Stimulated activated CD4-positive, alpha-beta T cell treated with anti-CD3 and anti-CD28 coated beads, Interleukin-12 subunit alpha, Interleukin-12 subunit beta, amount 100 ng/mL, for 4 hours (primary cell): Measurements from ENCODE around the gene TTC38.

Experiments used
- DNase-seq: peaks from one replicate; pipeline ENCODE4 v3.0.0-alpha.2; 2020

The TTC38 gene

DNA sequence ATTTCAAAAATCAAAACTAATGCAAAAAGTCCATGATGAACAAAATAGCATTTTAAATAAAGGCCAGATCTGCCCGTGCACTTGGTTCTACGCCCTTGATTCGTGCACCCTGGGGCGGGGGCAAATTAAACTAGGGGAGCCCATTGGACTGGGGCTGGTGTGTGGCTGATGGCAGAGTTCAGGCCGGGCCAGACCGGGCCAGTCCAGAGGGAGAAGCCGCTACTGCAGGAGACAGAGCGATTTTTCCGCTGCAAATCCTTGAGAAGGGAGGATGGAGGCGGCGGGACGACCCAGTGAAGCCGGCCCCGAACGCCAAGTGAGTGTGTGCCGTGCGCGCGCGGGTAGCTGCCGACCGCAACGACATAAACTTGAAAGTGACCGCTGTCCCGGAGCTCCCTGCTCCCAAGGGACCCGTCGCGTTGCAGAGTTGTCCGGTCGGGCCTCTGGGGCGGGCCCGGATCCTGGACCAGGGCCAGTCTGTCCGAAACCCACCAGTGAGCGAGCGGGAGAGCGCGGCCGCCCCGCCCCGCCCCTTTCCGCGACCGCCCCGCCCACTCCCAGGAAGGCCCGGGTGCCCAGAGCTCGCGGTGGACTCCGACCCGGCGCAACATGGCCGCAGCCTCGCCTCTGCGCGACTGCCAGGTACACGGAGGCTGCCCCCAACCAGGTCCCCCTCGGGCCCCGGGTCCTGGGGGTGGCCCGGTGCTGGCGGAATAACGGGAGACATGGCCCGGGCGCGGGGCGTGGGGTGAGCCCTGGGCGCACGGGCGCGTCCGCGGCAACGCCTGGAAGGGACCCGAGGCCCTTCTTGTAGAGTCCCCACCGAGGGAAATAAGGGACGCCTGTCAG, at the start of gene TTC38:
Gene TTC38, plus strand, starts transcription at position 578 of the 849 bp plus-strand sequence. Its CDS starts 32 bp downstream, at position 610.
- DNase-seq, result peak; percentile 52

DNA sequence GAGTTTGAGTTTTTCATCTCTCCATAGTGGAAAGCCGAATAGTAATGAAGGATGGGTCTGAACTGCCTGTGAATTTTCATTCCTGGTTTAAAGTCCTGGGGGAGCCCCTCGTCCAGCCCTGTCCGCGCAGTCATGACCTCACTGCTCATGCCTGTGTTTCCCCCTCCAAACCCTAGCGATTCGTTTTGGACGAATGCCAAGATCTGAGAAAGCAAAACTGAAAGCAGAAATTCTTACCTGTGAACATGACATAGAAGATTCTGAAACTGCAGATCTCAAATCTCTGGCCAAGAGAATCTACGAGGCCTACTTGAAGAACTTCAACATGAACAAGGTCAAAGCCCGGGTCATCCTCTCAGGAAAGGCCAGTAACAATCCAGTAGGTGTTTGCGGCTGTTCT, 48.2 kb upstream of the TTC38 start:
- no peak for DNase-seq

DNA sequence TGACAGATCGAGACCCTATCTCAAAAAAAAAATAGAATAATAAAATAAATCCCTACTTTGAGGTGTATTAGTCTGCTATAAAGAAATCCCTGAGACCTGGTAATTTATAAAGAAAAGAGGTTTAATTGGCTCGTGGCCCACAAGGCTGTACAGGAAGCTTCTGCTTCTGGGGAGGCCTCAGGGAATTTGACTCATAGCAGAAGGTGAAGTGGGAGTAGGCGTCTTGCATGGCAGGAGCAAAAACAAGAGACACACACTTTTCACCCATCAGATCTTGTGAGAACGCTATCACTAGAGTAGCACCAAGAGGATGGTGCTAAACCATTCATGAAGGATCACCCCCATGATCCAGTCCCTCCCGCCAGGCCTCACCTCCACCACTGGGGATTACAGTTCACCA, 46.9 kb upstream of the TTC38 start:
- no peak for DNase-seq

DNA sequence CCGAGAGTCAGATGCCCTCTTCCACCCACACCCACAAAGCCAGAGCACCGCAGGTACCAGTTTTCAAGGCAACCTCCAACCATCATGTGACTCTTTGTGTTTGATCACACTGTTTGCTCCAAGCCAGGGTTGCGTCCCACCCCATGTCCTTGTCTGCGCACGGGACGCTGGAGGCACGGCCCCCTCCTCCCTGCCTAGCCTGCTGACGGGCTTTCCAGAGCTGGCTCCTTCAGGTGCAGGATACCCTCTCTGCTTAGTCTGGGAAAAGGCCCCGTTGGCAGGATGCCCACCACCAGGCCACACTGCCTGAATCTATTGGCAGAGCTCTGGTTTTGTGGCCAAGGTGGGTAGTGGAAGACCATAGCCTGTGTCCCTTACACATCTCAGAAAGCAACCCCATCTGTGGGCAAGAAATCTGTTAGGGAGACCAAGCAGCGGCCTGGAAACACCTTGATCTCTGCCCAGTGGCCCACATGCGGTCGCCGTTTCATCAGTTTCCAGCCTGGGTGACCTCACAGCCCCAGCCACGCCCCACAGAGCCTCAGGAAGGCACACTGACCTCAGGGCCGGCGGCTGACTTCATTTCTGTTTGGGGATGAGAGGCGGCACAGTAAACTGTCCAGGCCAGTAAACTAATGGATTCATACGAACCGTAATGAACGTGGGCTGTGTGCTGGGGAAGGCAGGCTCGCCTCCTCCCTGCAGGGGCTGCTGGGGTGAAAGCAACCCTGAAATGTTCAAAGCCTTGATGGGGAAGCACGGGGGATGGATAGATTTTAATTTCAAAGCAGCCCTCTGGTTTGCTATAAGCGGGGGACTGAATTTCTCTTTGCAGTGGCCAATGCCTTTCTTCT, 43.5 kb upstream of the TTC38 start:
- no peak for DNase-seq

DNA sequence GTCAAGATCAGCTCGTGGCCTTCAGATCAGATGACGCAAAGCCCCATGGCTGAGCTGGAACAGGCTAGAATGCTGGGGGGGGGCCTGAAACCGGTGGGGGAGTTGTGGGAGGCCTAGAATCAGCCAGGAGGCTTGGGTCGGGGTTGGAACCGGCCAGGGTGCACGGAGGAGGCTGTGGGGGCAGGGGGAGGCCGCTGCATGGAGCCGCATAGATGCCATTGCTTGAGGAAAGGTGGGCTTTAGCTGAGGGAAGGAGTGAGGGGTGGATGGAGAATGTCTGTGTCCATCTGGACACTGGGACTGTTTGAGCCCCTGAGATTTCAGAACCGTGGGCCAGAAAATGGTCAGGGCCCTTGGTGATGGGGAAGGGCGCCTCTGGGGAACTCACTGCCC, 42.9 kb upstream of the TTC38 start:
- no peak for DNase-seq

DNA sequence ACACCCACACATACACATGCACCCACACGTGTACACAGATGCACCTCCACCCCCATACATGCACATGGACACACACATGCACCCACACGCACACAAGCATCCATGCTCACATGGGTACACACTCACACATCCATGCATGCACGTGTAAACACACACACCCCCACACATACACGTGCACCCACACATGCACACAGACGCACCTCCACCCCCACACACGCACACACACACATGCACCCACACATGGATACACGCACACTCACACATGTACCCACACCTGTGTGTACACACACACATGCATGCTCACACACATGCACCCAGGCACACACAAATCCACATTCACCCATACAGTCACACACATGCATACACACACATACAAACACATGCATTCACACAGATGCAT, 42.2 kb upstream of the TTC38 start:
- DNase-seq, result no peak

DNA sequence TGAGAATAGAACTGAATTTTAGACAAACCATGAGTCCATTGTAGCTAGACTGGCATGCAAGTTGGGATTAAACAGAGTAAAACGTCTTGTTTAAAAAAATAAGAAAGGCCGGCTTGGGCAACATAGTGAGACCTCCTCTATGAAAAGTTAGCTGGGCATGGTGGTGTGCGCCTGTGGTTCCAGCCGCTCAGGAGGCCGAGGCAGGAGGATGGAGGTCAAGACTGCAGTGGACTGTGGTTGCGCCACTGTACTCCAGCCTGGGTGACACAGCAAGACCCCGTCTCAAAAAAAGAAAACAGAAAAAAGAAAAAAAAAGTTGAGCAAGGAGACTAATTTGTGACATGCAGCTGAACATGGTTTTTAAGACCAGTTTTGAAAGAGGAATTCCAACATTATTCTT, 41.2 kb upstream of the TTC38 start:
- no peak for DNase-seq

DNA sequence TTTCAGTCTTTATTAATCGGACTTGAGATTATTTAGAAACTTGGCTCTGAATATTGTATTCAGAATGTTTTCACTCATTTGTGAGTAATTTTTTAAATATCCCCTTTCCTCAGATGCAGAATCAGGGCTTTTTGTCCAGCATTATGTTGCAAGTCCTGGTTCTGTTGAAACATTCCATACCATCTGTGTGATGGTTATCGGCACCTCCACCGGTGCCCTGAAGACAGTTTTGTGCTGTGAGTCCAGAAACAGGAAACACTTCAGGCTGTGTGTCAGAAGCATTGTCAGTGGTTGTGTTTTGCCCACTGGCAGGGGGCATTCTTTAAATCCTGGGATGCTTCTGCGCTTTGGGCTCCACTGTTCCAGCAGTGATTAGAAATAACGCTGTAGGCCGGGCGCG, 38.1 kb upstream of the TTC38 start:
- DNase-seq, result no peak

DNA sequence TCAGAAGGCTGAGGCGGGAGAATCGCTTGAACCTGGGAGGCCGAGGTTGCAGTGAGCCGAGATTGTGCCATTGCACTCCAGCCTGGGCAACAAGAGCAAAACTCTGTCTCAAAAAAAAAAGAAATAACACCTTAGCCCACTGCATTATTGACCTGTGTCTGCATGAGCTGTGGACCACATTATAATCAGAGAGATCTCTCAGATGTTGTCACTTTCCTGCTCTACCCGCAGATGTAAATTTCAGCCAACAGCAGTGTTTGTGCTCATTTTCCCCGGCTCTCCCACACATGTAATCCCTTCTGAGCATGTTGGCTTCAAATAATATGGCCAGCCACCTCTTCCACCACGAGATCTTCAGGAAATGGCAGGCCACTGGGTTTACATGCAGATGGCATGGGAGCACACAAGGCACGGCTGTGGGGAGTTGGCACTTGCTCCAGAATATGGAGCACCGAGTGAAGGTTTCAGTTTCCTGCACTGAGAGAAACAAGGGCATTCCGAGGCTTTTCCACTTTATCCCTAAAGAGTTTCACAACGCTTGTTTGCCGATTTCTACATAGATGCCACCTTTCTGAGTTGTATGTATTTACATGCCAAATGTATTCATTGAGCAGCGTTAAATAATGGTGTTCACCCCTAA, 37.4 kb upstream of the TTC38 start:
- DNase-seq, result no peak

DNA sequence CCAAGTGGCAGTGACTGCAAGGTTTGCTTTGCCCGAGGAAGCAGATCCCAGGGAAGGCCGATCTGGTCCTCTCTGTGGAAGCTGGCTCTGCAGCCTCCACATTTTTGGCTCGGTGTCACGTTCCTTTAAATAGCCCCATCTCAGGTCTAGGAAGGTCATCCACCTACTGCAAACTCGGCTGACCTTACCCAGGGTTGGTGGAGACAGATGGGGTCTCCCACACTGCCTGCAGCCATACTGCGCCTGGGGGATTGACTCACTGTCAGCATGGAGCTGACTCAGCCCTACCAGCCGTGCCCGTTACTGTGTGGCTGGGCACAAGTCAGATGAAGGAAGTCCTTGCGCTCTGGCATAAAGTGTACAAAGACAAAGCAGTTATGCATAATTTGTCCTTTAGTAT, 34.6 kb upstream of the TTC38 start:
- DNase-seq, result no peak

DNA sequence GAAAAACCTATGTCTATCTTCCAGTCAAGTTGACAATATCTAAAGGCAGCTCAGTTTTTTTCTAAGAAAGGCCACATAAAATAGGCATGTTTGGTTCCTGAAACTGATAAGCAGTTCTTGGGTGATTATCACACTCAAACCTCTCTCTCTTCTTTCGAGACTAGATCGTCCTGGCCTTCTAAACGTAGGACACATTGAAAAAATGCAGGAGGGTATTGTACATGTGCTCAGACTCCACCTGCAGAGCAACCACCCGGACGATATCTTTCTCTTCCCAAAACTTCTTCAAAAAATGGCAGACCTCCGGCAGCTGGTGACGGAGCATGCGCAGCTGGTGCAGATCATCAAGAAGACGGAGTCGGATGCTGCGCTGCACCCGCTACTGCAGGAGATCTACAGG, 32.8 kb upstream of the TTC38 start:
- DNase-seq, result no peak

DNA sequence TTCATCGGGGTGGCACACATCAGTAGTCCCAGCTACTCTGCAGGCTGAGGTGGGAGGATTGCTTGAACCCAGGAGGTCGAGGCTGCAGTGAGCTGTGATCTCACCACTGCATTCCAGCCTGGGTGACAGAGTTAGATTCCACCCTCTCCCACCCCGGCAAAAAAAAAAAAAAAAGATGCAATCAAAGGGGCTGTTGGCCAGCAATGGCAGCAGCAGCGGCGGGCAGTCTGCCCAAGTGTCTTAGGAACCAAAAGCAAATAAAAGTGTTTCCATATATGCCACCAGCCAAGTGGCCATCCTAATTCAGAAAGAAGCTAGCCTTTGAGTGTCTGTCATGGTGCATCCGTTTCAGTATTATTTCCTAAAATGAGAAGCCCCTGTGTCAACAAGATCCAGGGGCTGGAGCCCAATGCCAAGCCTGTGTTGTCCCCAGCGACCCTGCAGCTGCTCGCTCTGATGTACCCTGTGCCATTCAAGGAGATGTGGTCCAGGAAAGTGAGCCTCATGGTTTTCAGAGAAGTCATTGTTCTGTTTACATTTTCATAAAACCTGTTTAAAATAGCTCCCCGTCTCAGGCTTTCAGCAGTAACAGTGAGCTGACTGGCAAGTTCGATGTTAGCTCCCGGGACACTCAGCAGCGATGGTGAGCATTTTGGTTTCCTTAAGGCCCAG, 30.2 kb upstream of the TTC38 start:
- no peak for DNase-seq

DNA sequence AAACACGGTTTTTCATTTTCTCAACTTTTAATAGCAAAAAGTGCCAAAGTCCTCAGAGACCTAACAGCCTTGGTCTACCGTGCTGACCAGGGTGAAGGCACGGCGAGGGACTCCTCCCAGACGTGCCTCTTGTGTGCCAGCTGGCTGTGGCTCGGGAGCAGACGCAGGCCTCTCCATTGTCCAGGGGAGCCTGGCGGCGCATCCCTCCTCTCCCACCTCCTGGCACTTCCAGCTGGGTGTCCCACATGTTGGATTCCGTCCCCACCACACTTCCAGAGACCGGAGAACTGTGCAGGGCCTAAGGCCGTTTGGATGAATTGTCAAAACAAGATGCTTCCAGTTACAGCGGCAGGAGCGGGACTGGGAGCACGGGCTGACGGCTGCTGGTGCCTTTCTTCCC, 29.3 kb upstream of the TTC38 start:
- no peak for DNase-seq

DNA sequence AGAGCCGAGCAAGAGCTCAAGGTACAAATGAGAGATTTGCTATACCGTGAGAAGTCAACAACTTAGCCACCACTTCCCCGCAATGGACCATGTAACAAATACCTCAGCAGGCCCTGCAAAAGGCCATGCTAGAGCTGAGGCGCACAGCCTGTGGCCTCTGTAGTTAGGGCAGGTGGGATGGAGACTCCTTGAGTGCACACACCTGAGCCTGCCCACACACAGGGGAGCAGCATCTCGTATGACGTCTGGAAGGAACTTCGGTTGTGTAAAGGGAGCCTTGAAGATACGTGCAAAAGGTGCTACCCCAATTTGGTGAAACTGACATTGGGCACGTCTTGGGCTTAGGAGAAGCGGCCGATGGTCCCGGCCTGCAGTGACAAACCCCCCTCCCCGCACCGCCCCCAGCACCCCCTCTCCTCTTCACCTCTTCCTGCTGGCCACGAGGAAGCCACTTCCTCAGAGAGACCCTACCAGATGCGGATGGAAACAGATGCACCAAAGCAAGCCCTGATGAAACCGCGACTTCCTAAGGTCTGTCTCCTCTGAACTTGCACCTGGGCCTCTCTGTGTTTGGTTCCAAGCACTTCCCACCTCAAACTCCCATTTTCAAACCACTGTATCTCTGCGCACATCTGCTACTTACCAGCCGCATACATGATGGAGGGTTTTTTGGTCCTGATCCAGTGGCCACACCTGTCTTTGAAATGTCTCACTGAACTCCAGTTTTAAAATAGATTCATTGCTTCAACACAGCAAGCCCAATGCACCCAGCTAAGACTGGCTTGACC, 28.4 kb upstream of the TTC38 start:
- DNase-seq, result no peak

DNA sequence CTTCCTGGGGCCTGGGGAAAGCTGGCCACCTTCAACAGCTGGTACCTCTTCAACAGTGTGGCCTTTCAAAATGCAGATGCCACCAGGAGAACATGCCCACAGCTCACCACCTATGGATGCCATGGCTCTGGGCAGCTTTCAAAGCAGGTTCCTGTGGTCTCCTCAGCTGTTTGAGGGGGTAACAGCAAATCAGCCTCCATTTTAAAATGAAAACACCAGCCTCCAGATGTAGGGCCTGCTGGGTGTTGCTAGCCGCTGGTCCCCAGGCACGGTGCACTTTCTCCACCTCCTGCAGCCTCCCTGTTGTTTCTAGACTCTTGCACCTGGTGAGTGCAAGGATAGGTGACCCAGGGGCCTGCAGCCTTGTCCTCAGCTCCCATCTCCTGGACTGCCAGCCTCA, 27.7 kb upstream of the TTC38 start:
- DNase-seq, result no peak

DNA sequence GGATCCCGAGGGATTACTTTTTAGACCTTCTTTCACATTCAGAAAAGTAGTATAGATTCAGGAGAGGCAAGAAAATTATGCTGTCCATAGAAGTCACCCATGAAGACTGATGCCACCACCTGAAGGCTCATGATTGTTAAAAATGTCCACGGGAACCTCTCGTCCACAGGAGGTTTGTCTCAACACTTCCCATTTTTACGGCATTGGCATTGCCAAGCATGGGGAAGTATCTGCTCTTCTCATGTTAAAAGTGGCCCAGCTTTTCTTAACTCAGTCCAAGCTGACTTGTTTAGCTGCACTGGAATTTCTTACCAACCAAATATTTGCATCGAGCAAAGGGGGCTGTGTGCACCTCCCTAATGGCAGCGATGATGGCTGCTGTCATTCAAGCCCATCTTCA, 27.3 kb upstream of the TTC38 start:
- DNase-seq, result no peak

DNA sequence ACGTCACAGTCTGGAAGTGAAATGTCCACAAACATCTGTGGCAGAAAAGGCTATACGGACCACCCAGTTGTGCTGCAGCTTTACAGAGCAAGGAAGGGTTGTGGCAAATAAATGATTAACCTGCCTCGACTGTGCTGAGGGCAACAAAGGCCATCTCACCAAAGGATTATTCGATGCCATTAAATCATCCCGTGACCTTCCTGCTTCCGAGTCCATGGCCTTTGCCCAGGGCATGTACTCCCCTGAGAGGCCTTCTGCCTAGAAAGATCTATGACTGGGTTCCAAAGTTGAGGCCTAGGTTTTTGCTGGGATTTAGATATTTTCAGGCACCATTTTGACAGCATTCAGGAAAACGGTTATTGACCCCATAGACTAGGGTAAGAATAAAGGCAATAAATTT, 26.9 kb upstream of the TTC38 start:
- DNase-seq, result no peak

DNA sequence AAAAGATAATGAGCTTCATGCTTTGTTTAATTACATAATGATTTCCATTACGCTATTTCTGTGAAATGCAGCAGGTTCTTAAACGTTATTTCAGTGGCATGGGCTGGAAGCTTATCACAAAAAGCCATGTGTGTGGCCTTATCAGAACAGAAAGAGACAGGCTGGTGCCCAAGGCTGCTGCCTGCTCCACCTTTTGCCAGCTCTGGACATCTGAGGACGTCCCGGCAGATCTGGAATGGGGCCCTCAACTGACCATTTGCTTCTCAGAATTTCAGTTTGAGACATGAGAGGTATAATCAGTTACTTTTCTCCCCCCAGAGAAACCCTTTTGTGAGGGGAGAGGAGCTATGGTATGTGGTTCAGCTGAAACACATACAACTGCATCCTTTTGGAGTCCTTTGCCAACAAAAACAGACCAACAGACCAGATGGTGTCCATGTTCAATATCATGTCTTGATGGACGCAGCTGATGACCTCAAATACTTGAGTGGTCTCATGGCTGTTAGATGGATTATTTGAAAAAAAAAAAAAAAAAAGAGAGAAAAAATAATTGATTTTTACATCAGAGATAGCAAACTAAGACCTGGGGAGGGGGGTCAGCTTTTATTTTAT, 26.3 kb upstream of the TTC38 start:
- DNase-seq, result no peak

DNA sequence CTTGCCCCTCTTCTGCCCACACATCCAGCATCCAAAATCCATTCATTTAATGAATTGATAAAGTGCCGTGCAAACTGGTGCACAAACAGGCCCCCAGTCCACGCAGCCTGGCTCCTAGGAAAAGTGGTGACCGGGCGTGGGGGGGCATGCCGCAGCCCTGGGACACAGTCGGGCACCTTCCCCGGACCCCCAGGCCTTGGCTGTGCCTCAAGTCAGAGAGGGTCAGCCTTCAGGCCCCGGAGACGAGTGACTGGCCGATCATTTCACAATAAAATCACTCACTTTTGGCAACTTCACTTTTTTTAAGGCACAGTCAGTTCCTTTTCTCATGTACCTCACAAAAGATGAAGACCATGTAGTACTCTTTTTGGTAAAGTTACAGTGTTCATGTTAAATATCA, 25.7 kb upstream of the TTC38 start:
- DNase-seq, result no peak

DNA sequence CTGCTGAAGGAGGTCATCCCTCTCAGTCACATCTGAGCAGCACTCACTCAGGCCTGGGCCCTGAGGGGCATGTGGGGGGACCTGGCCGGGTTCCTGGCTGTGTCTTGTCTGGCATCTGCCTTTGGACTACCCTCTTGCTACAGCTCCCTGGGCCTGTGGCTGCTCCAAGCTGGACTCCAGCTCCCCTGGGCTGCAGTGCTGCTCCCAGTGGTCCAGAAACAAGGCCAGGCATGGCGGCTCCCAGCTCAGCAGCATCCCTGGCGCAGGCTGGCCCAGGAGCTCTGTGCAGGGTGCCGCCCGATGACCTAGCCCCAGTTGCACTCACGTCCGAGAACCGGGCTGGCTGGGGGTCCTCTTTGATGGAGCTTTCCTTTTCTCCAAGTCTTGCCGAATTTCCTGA, 23.0 kb upstream of the TTC38 start:
- DNase-seq, result no peak

DNA sequence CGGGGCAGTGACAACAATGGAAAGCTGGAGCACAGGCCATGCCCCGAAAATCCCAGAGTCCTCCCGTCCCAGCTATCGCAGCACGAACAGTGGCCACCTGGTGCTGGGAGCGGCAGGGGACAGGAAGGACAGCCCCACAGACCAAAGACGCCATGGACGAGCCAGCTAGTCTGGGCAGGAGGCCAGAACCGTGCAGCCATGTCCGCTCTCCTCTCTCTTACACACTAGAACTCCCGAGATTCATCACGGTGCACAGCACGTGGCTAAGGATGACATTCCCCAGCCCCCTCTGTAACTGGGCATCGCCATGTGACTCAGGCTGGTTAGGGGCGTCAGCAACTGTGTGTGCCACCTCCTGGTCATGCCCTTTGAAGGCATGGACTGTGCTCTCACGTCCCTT, 22.3 kb upstream of the TTC38 start:
- no peak for DNase-seq

DNA sequence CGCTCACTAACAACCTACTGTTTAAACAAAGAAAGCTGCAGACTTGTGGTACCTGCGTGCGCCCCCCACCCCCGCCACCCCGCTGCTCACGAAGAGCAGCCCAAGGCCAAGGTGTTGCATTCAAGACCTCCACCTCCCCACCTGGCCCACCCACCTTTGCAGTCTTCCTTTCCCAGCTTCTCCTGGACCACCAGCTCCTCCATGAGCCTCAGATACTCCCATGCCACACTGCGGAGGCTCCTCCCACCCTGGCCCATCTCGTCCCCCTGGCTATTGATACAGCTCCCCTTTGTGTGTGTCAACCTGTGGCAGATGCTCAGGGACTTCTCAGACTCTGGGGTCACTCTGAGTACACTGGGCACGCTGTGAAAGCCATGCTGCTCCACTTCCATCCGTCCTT, 21.6 kb upstream of the TTC38 start:
- no peak for DNase-seq
